ENCODE data around the gene PRDM11.

Gene PRDM11

DNA sequence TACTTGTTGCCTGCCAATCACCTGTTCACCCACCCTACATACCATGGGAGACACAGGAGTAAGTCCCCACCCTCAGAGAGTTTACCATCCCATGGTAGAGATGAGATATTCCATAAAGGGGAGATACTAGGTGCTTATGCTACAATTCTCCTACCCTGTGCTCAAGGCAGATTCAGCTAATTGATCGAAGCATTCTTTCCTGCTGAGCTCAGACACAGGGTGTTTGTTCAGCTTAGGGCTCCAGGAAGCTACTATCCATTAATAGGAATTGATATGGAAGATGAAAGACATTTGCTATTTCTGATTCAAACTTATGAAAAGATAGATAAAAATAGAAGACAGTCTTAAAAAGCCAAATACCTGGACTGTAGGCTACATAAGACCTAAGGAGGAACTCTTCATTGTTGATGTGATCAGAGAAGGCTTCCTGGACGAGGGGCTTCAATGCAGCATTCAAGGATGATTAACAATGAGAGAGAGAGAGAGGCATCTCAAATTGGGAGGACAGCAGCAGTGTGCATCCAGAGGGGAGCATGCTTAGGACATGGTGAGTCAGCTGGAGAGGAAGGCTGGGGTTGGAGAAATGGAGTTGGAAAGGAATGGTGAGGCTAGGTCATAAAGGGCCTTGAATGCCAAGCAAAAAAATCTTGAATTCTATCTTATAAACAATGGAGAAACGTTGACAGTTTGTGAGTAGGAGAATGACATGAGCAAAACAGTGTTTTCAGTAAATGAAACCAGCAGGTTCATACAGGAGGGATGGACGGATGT, 124.7 kb downstream of the PRDM11 start:
- no peak for DNase-seq

DNA sequence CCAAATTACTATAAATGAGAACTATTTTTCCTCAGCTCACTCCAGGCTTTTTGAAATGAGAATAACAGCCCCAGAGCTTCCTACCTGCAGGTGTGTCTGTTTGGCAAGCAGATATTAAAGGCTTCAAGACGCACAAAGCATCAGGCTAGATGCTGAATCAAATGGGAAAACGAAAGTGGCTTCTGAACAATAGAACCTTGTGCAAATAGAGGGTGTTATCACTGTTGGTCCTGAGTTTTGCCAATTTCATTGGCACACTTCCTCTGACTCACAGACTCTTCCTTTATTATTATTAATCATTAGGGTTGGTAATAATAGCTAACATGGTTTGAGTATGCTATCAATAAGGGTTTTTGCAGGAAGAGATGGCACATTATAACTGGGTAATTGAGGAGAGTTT, 126.3 kb downstream of the PRDM11 start:
- DNase-seq, result no peak

DNA sequence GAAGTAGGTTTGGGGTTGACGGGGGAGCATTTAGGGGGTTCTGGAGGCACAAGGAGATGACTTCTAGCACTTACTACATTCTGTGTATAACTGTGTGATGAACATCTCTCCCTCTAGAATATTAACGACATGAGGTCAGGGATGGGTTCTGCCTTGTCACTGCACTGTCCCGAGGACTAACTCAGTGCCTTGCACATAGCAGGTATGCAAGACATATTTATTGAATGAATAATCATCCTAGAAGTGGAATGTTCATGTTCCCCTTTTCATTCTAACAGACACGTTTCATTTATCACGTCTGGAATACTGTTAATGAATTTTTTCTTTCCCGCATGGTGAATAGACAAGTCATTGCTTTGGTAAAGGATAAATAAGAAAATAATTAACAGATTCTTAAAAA, 127.1 kb downstream of the PRDM11 start:
- no peak for DNase-seq

DNA sequence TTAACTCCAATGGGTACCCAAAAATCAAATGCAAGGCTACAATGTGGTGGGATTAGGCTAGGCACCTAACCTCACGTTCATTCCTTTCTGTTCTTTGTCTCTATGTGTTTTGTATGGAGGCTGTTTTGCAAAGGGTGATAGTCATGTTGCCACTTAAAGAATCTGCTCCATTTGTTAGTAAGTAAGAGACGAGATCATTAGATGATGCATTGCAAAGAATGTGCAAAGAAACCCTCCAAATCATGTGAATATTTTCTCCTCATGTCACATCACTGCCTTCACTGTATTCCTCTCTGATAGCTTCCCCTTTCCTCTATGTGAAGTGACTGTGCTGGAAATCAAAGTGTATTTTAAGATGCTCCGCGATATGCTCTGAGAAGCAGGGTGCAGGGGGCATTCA, 127.8 kb downstream of the PRDM11 start:
- DNase-seq, result no peak

DNA sequence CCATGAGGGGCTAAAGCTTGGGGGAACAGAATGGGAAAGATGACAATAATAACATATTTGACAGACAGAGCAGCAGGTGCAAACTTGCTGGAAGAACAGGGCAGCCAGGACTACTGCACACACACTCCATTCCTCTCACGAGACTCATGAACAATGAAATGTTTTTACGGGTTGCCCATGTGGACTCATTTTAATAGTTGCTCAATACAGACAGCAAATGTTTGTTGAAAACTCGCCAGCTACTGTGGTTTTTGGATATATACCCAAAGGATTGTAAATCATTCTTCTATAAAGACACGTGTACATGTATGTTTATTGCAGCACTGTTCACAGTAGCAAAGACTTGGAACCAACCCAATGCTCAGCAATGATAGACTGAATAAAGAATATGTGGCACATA, 129.4 kb downstream of the PRDM11 start:
- no peak for DNase-seq

DNA sequence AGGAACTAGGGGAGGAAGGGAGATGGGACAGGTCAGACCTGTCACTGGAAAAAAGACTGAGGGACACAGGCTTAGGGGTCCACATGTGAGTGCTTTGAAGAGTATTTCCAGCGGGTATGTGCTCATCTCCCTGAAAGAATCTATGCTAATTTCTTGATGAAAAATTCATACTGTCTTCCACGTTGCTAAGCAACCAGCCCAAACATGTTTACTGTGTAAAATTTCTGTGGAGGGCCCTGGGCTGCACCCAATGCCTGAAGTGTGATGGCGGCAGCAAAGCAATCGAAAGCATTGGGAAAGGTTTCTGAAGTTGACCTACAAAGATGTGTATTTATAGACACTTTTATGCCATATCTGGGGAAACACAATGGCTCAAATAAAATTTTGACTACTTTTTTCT, 132.3 kb downstream of the PRDM11 start:
- DNase-seq, result no peak

DNA sequence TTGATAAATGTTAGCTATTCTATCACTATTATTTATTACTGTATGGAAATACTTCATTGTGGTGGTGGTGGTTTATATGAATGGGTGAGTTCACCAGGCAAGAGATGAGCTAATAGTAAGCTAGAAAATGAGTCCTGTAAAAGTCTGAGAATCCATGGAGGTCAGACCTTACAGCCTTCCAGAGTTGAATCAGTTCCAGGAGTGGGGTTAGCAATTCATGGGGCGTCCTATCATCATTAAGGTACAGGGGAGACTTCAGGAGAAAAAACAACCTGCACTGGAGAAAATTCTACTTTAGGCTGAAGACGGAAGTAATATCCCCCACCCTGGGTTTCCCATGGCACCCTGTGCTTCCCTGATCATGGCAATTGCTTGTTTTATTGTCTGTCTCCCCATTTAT, 133.2 kb downstream of the PRDM11 start:
- no peak for DNase-seq

DNA sequence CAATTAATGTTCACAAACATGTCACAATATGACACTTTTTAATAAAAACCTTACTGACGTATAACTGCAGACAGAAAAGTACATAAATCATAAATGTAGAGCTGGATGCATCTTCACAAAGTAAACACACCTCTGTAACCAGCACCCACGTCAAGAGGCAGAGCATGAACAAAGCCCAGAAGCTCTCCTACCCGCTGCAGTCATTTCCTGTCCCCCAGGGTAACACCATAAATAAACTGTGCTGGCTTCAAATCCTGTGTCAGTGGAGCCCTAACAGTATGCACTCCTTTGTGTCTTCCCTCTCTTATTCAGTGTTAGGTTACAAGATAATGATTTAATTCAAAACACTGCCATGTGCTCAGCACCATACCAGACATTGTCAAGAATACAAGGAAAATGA, 134.0 kb downstream of the PRDM11 start:
- no peak for DNase-seq

DNA sequence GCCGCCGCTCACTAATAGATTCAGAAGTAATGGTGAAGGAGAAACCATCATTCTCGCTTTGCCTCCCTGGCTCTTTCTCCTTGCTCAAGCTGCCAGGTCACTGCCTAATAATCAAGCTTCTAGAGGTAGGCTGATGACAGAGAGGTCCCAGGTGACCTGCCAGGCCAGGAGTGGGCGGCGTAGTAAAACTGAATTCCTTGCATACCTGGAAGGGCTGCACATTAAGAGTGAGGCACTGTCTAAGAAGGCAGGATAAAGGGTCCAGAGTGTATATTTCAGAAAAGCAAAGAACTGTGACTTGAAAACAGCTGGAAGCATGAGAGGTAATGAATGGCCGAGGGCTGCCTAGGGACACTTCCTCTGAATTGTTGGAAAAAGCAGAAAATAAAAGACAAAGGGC, 135.6 kb downstream of the PRDM11 start:
- DNase-seq, result no peak
